Mesendoderm (in vitro differentiated cells): ENCODE measurements around the gene NOC3L. TPM values are rescaled to one million over a fixed set of nuclear protein-coding genes. Genes with fewer than 3 reads are reported as not detected.

Experiments used
- DNase-seq: peaks from one replicate; pipeline ENCODE4 v3.0.0; 2013
- H2AK5ac ChIP-seq: 2 replicates; pipeline ENCODE4 v1.6.1; 2013; ENCODE audit warnings: low read length, inconsistent platforms
- H2BK120ac ChIP-seq: 2 replicates; pipeline ENCODE4 v1.6.1; 2013; ENCODE audit warnings: low read depth, mild to moderate bottlenecking, low read length, moderate library complexity, mixed read lengths
- H2BK15ac ChIP-seq: replicated peaks from 2 replicates; pipeline ENCODE4 v1.6.1; 2013; ENCODE audit warnings: low read depth, mild to moderate bottlenecking, moderate library complexity
- H2BK5ac ChIP-seq: 2 replicates; pipeline ENCODE4 v1.6.1; 2013; ENCODE audit warnings: low read length, inconsistent platforms
- H3K18ac ChIP-seq: 2 replicates; pipeline ENCODE4 v1.6.1; 2013; ENCODE audit warnings: mild to moderate bottlenecking, low read length, mixed read lengths
- H3K23ac ChIP-seq: one replicate; pipeline ENCODE4 v1.6.1; 2013; ENCODE audit warnings: low read length
- H3K27ac ChIP-seq: 2 replicates; pipeline ENCODE4 v1.5.1; 2013; ENCODE audit warnings: low read depth, mild to moderate bottlenecking, inconsistent platforms, low read length, moderate library complexity
- H3K27me3 ChIP-seq: 2 replicates; pipeline ENCODE4 v1.6.1; 2013; ENCODE audit warnings: low read length, control low read depth, mild to moderate bottlenecking, inconsistent platforms; ENCODE audit not compliant: insufficient read depth, poor library complexity
- H3K36me3 ChIP-seq: 2 replicates; pipeline ENCODE4 v1.6.1; 2013; ENCODE audit warnings: low read length, inconsistent platforms; ENCODE audit not compliant: control insufficient read depth, insufficient read depth
- H3K4ac ChIP-seq: one replicate; pipeline ENCODE4 v1.6.1; 2013; ENCODE audit warnings: low read depth, mild to moderate bottlenecking, low read length, moderate library complexity
- H3K4me1 ChIP-seq: 2 replicates; pipeline ENCODE4 v1.6.1; 2013; ENCODE audit warnings: low read depth, low read length, inconsistent platforms; ENCODE audit not compliant: control insufficient read depth
- H3K4me2 ChIP-seq: 2 replicates; pipeline ENCODE4 v1.6.1; 2013; ENCODE audit warnings: low read length
- H3K4me3 ChIP-seq: 2 replicates; pipeline ENCODE4 v1.5.1; 2013; ENCODE audit warnings: mild to moderate bottlenecking, low read length
- H3K56ac ChIP-seq: one replicate; pipeline ENCODE4 v1.6.1; 2013; ENCODE audit warnings: low read length
- H3K79me1 ChIP-seq: 2 replicates; pipeline ENCODE4 v1.6.1; 2013; ENCODE audit warnings: low read length, inconsistent platforms
- H3K79me2 ChIP-seq: 2 replicates; pipeline ENCODE4 v1.6.1; 2013; ENCODE audit warnings: mild to moderate bottlenecking, low read length; ENCODE audit not compliant: control insufficient read depth, insufficient read depth
- H3K9ac ChIP-seq: 2 replicates; pipeline ENCODE4 v1.6.1; 2013; ENCODE audit warnings: low read length, inconsistent platforms
- H4K5ac ChIP-seq: one replicate; pipeline ENCODE4 v1.6.1; 2013; ENCODE audit warnings: low read length
- H4K8ac ChIP-seq: one replicate; pipeline ENCODE4 v1.6.1; 2013; ENCODE audit warnings: low read depth, mild to moderate bottlenecking, control low read depth, low read length, moderate library complexity
- WGBS: extraction: QIAGEN DNeasy Blood & Tissue Kit; methylation state at CpG from one replicate; pipeline ENCODE4 v1.1.7; 2013; ENCODE audit warnings: low lambda C conversion rate, missing lambda C conversion rate; ENCODE audit not compliant: insufficient coverage; ENCODE audit errors: extremely low coverage; 5-methylcytosine and 5-hydroxymethylcytosine counted together
- polyA plus RNA-seq, 2 experiments: library from polyadenylated mRNA; stranded (reverse); fragments of 200-250 nt; gene quantifications; one replicate each; pipeline ENCODE4 v1.2.3, GENCODE V29; 2013

The NOC3L gene
- polyA plus RNA-seq (2013, experiment 1 of 2): 26.4 TPM
- polyA plus RNA-seq (2013, experiment 2 of 2): 27.3 TPM

- DNase-seq: peak; percentile 98
- Histone ChIP-seq H4K5ac (peak within 1 kb of the TSS; percentile 91), H3K4me3 (peak within 1 kb of the TSS; percentile 92), H4K8ac (no peak within 1 kb of the TSS), H2BK15ac (no peak within 1 kb of the TSS), H3K4ac (peak within 1 kb of the TSS; percentile 17), H2BK120ac (no peak within 1 kb of the TSS), H3K79me1 (peaks cover 5% of the 10 kb centered on the region), H3K4me2 (peak within 1 kb of the TSS; percentile 56), H3K36me3 (no peaks in the 10 kb centered on the region), H3K27me3 (no peaks in the 10 kb centered on the region), H3K18ac (peak within 1 kb of the TSS; percentile 57), H3K9ac (peak within 1 kb of the TSS; percentile 86), H2AK5ac (no peak within 1 kb of the TSS), H3K4me1 (peaks cover 2% of the 10 kb centered on the region), H3K79me2 (peaks cover 15% of the 10 kb centered on the region), H3K27ac (no peak within 1 kb of the TSS), H3K56ac (peak within 1 kb of the TSS; percentile 91), H3K23ac (no peak within 1 kb of the TSS), H2BK5ac (no peak within 1 kb of the TSS)
- WGBS: no CpG with 5 or more reads among the region's 55 CpGs
Observed at GRCh38 chr10:94362360-94363250, at the start of gene NOC3L. NOC3L (minus strand) TSS chr10:94362939; CDS start chr10:94362838, 101 bp downstream.

GRCh38 chr10:94412449-94412848 is 49.7 kb upstream of the NOC3L start:
- DNase-seq: no peak
- Histone ChIP-seq H2AK5ac (no peak overlapping the region), H3K79me1 (peaks cover 2% of the 10 kb centered on the region), H3K27me3 (no peaks in the 10 kb centered on the region), H3K4me3 (no peak overlapping the region), H4K8ac (no peak overlapping the region), H3K4me2 (no peak overlapping the region), H4K5ac (no peak overlapping the region), H3K9ac (no peak overlapping the region), H3K4me1 (no peaks in the 10 kb centered on the region), H3K79me2 (no peaks in the 10 kb centered on the region), H2BK15ac (no peak overlapping the region), H3K56ac (no peak overlapping the region), H2BK5ac (no peak overlapping the region), H3K23ac (no peak overlapping the region), H3K27ac (no peak overlapping the region), H3K4ac (no peak overlapping the region), H3K18ac (no peak overlapping the region), H3K36me3 (no peaks in the 10 kb centered on the region), H2BK120ac (no peak overlapping the region)
- no CpG with 5 or more reads among the region's 3 CpGs for WGBS

GRCh38 chr10:94411304-94411703 is 48.6 kb upstream of the NOC3L start:
- WGBS: no CpG with 5 or more reads among the region's 3 CpGs
- Histone ChIP-seq H4K5ac (no peak overlapping the region), H3K36me3 (no peaks in the 10 kb centered on the region), H3K27ac (no peak overlapping the region), H3K79me2 (no peaks in the 10 kb centered on the region), H3K18ac (no peak overlapping the region), H3K79me1 (peaks cover 2% of the 10 kb centered on the region), H3K9ac (no peak overlapping the region), H2BK120ac (no peak overlapping the region), H3K56ac (no peak overlapping the region), H3K23ac (no peak overlapping the region), H3K4me2 (no peak overlapping the region), H3K27me3 (no peaks in the 10 kb centered on the region), H2BK15ac (no peak overlapping the region), H3K4me3 (no peak overlapping the region), H3K4me1 (no peaks in the 10 kb centered on the region), H3K4ac (no peak overlapping the region), H2BK5ac (no peak overlapping the region), H2AK5ac (no peak overlapping the region), H4K8ac (no peak overlapping the region)
- no peak for DNase-seq

GRCh38 chr10:94409021-94409657 is 46.4 kb upstream of the NOC3L start:
- H3K9ac ChIP-seq: no peak overlapping the region
- no peak overlapping the region for H4K5ac ChIP-seq
- no peak overlapping the region for H2BK15ac ChIP-seq
- H2BK120ac ChIP-seq: no peak overlapping the region
- H3K27me3 ChIP-seq: no peaks in the 10 kb centered on the region
- no peak overlapping the region for H3K56ac ChIP-seq
- WGBS: no CpG with 5 or more reads among the region's 7 CpGs
- no peak overlapping the region for H2AK5ac ChIP-seq
- H3K4ac ChIP-seq: no peak overlapping the region
- H3K4me2 ChIP-seq: no peak overlapping the region
- H3K27ac ChIP-seq: no peak overlapping the region
- H3K4me1 ChIP-seq: no peaks in the 10 kb centered on the region
- H4K8ac ChIP-seq: no peak overlapping the region
- no peak overlapping the region for H3K23ac ChIP-seq
- DNase-seq: peak; percentile 46
- H3K79me1 ChIP-seq: peaks cover 3% of the 10 kb centered on the region
- no peaks in the 10 kb centered on the region for H3K36me3 ChIP-seq
- no peaks in the 10 kb centered on the region for H3K79me2 ChIP-seq
- no peak overlapping the region for H3K4me3 ChIP-seq
- H2BK5ac ChIP-seq: no peak overlapping the region
- no peak overlapping the region for H3K18ac ChIP-seq

GRCh38 chr10:94407668-94408067 is 44.9 kb upstream of the NOC3L start:
- Histone ChIP-seq H3K9ac (no peak overlapping the region), H3K56ac (no peak overlapping the region), H3K27ac (no peak overlapping the region), H3K23ac (no peak overlapping the region), H3K4me3 (no peak overlapping the region), H2BK15ac (no peak overlapping the region), H3K4me2 (no peak overlapping the region), H3K27me3 (no peaks in the 10 kb centered on the region), H3K4ac (no peak overlapping the region), H3K36me3 (no peaks in the 10 kb centered on the region), H3K18ac (no peak overlapping the region), H2BK120ac (no peak overlapping the region), H4K5ac (no peak overlapping the region), H4K8ac (no peak overlapping the region), H3K79me2 (no peaks in the 10 kb centered on the region), H2BK5ac (no peak overlapping the region), H2AK5ac (no peak overlapping the region), H3K79me1 (peaks cover 1% of the 10 kb centered on the region), H3K4me1 (no peaks in the 10 kb centered on the region)
- no CpG with 5 or more reads among the region's 3 CpGs for WGBS
- DNase-seq: no peak
